Measurements from ENCODE around the gene LRP1B. TPM values are rescaled to one million over a fixed set of nuclear protein-coding genes. Genes with fewer than 3 reads are reported as not detected.

Gene LRP1B
- total and polyA plus RNA-seq, 2 donors from 2014 or later: 0.69 to 1.2 TPM

GRCh38 chr2:141869572-141869971 lies 261.2 kb downstream of the LRP1B start:
- FAIRE-seq (no peak), DNase-seq (no peak)
- Histone ChIP-seq H3K9ac (ENCODE audit: low read length in 3 of 3) (no peak overlapping the region), H3K9me3 (ENCODE audit: control insufficient read depth in 2 of 3, insufficient read depth in 1 of 3, low read length in 3 of 3) (no peaks in the 10 kb centered on the region), H3K27me3 (ENCODE audit: control insufficient read depth, insufficient read depth, low read length) (no peaks in the 10 kb centered on the region), H3K36me3 (ENCODE audit: control insufficient read depth in 2 of 3, insufficient read depth in 3 of 3, low read length in 3 of 3) (no peaks in the 10 kb centered on the region), H3K4me1 (ENCODE audit: control insufficient read depth in 2 of 3, insufficient read depth in 2 of 3, low read depth in 1 of 3, low read length in 3 of 3) (no peaks in the 10 kb centered on the region), H3K4me3 (ENCODE audit: low read length in 3 of 3) (no peak overlapping the region), H3K27ac (ENCODE audit: low read depth in 2 of 2, low read length in 2 of 2) (no peak overlapping the region)
- intact Hi-C loops (cut with DNase I): no loop called here
- TF ChIP-seq CTCF (IDR thresholded peaks at IDR 0.05; ENCODE audit: borderline replicate concordance, extremely low read depth, insufficient read depth): no peak

GRCh38 chr2:141863964-141864363 lies 266.9 kb downstream of the LRP1B start:
- Histone ChIP-seq H3K4me1 (ENCODE audit: control insufficient read depth in 2 of 3, insufficient read depth in 2 of 3, low read depth in 1 of 3, low read length in 3 of 3) (no peaks in the 10 kb centered on the region), H3K4me3 (ENCODE audit: low read length in 3 of 3) (no peak overlapping the region), H3K9me3 (ENCODE audit: control insufficient read depth in 2 of 3, insufficient read depth in 1 of 3, low read length in 3 of 3) (no peaks in the 10 kb centered on the region), H3K27me3 (ENCODE audit: control insufficient read depth, insufficient read depth, low read length) (no peaks in the 10 kb centered on the region), H3K9ac (ENCODE audit: low read length in 3 of 3) (no peak overlapping the region), H3K27ac (ENCODE audit: low read depth in 2 of 2, low read length in 2 of 2) (no peak overlapping the region), H3K36me3 (ENCODE audit: control insufficient read depth in 2 of 3, insufficient read depth in 3 of 3, low read length in 3 of 3) (no peaks in the 10 kb centered on the region)
- no peak for FAIRE-seq
- no peak for DNase-seq
- no peak for TF ChIP-seq CTCF (IDR thresholded peaks at IDR 0.05; ENCODE audit: borderline replicate concordance, extremely low read depth, insufficient read depth)
- intact Hi-C loops (cut with DNase I): no loop called here

GRCh38 chr2:141856215-141856919 lies 274.4 kb downstream of the LRP1B start:
- H3K9me3 ChIP-seq (ENCODE audit: control insufficient read depth in 2 of 3, insufficient read depth in 1 of 3, low read length in 3 of 3): no peaks in the 10 kb centered on the region
- H3K9ac ChIP-seq (ENCODE audit: low read length in 3 of 3): no peak overlapping the region
- no peaks in the 10 kb centered on the region for H3K4me1 ChIP-seq (ENCODE audit: control insufficient read depth in 2 of 3, insufficient read depth in 2 of 3, low read depth in 1 of 3, low read length in 3 of 3)
- TF ChIP-seq CTCF (IDR thresholded peaks at IDR 0.05; ENCODE audit: borderline replicate concordance, extremely low read depth, insufficient read depth): no peak
- intact Hi-C loops (cut with DNase I): no loop called here
- DNase-seq: peak in 1 of 5 donors; percentile 6
- no peak overlapping the region for H3K27ac ChIP-seq (ENCODE audit: low read depth in 2 of 2, low read length in 2 of 2)
- H3K36me3 ChIP-seq (ENCODE audit: control insufficient read depth in 2 of 3, insufficient read depth in 3 of 3, low read length in 3 of 3): no peaks in the 10 kb centered on the region
- H3K27me3 ChIP-seq (ENCODE audit: control insufficient read depth, insufficient read depth, low read length): no peaks in the 10 kb centered on the region
- FAIRE-seq: no peak
- no peak overlapping the region for H3K4me3 ChIP-seq (ENCODE audit: low read length in 3 of 3)

- intact Hi-C loops (cut with DNase I): no loop called here
- DNase-seq: no peak
- no peak for FAIRE-seq
- no peaks in the 10 kb centered on the region for H3K36me3 ChIP-seq (ENCODE audit: control insufficient read depth in 2 of 3, insufficient read depth in 3 of 3, low read length in 3 of 3)
- no peaks in the 10 kb centered on the region for H3K9me3 ChIP-seq (ENCODE audit: control insufficient read depth in 2 of 3, insufficient read depth in 1 of 3, low read length in 3 of 3)
- no peaks in the 10 kb centered on the region for H3K4me1 ChIP-seq (ENCODE audit: control insufficient read depth in 2 of 3, insufficient read depth in 2 of 3, low read depth in 1 of 3, low read length in 3 of 3)
- H3K4me3 ChIP-seq (ENCODE audit: low read length in 3 of 3): no peak overlapping the region
- H3K9ac ChIP-seq (ENCODE audit: low read length in 3 of 3): no peak overlapping the region
- no peaks in the 10 kb centered on the region for H3K27me3 ChIP-seq (ENCODE audit: control insufficient read depth, insufficient read depth, low read length)
- no peak overlapping the region for H3K27ac ChIP-seq (ENCODE audit: low read depth in 2 of 2, low read length in 2 of 2)
- TF ChIP-seq CTCF (IDR thresholded peaks at IDR 0.05; ENCODE audit: borderline replicate concordance, extremely low read depth, insufficient read depth): no peak
These were observed 282.6 kb downstream of the LRP1B start for GRCh38 chr2:141848191-141848590.
